ENCODE measurements around the gene LRTM2.

Gene LRTM2

DNA sequence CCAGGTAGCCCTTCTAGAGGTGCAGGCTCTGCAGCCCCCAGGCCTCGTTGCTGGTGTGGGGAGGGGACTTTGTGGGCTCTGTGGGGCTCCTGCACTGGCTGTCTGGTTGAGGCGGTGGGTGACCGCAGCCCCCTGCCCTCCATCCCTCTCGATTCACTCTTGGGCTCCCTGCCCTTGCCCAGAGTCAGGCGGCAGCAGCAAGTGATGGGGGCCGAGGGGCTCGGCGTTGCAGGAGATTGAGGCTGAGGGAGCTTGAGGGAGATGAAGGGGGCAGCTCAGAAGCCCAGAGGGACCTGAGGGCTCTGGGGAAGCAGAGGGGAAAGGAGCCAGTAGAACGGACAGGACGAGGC, 9.5 kb upstream of the LRTM2 start:
- Histone ChIP-seq H3K4me3 (ENCODE audit: severe bottlenecking) (no peak overlapping the region), H3K36me3 (ENCODE audit: low read depth) (no peaks in the 10 kb centered on the region), H3K4me1 (ENCODE audit: insufficient read depth, poor library complexity, severe bottlenecking) (no peaks in the 10 kb centered on the region), H3K27ac (ENCODE audit: poor library complexity, severe bottlenecking) (no peak overlapping the region), H3K9me3 (ENCODE audit: severe bottlenecking) (no peaks in the 10 kb centered on the region), H3K27me3 (ENCODE audit: insufficient read depth, poor library complexity, severe bottlenecking) (peaks cover 16% of the 10 kb centered on the region)
- DNase-seq (ENCODE audit: low spot score) (no peak), ATAC-seq (ENCODE audit: low read depth) (no peak)
- TF ChIP-seq, protein P1, sequence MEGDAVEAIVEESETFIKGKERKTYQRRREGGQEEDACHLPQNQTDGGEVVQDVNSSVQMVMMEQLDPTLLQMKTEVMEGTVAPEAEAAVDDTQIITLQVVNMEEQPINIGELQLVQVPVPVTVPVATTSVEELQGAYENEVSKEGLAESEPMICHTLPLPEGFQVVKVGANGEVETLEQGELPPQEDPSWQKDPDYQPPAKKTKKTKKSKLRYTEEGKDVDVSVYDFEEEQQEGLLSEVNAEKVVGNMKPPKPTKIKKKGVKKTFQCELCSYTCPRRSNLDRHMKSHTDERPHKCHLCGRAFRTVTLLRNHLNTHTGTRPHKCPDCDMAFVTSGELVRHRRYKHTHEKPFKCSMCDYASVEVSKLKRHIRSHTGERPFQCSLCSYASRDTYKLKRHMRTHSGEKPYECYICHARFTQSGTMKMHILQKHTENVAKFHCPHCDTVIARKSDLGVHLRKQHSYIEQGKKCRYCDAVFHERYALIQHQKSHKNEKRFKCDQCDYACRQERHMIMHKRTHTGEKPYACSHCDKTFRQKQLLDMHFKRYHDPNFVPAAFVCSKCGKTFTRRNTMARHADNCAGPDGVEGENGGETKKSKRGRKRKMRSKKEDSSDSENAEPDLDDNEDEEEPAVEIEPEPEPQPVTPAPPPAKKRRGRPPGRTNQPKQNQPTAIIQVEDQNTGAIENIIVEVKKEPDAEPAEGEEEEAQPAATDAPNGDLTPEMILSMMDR (IDR thresholded peaks at IDR 0.05; ENCODE audit: poor library complexity, severe bottlenecking): no peak

DNA sequence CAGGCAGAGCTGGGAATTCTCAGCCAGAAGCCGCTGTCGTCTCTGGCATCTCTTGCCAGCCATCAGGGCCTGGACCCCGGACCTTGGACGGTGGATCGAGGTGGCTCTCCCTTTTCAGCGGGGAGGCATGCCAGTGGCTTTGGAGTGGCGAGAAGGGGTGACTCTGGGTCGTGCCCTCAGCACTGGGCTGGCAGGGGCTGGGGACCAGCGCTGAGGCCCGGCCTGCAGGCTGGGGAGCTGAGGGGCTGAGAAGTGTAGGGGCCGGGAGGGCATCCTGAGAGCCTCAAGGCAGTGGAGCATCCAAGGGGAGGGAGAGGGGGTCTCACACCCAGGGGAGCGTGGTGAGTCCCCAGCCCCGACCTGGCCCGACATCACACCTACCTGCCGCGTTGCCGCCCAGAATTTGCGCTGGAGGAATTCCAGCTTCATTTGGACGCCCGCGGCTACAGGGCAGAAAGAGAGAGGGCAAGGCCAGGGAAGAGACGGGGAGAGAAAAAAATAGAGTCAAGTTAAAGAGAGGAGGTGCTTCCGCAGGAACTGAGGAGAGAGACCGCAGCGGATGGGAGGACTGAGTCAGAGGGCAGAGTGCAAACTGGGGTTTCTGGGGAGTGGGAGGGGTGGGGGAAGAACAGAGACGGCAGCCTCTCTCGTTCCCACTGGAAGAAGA, 9.0 kb upstream of the LRTM2 start:
- H3K27ac ChIP-seq (ENCODE audit: poor library complexity, severe bottlenecking): no peak overlapping the region
- TF ChIP-seq, protein P1 (IDR thresholded peaks at IDR 0.05; ENCODE audit: poor library complexity, severe bottlenecking): no peak
- H3K4me1 ChIP-seq (ENCODE audit: insufficient read depth, poor library complexity, severe bottlenecking): no peaks in the 10 kb centered on the region
- no peak for ATAC-seq (ENCODE audit: low read depth)
- H3K36me3 ChIP-seq (ENCODE audit: low read depth): no peaks in the 10 kb centered on the region
- H3K4me3 ChIP-seq (ENCODE audit: severe bottlenecking): no peak overlapping the region
- DNase-seq (ENCODE audit: low spot score): no peak
- peaks cover 21% of the 10 kb centered on the region for H3K27me3 ChIP-seq (ENCODE audit: insufficient read depth, poor library complexity, severe bottlenecking)
- H3K9me3 ChIP-seq (ENCODE audit: severe bottlenecking): no peaks in the 10 kb centered on the region

DNA sequence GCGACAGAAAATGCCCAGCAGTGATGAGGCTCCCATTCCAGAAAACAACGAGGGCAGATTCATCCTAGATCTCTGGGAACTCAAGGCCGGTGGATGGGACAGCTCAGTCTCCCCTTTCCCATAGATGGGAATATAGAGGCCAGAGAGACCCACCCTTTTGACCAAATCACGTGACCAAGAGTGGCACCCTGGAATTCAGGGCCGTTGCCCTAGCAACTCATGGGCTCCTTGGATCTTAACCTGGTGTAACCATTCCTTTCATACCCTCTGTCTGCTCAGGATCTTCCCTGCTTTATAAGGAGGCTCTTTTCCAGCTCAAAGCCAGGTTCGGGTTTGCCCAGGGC, 8.4 kb upstream of the LRTM2 start:
- Histone ChIP-seq H3K36me3 (ENCODE audit: low read depth) (no peaks in the 10 kb centered on the region), H3K27me3 (ENCODE audit: insufficient read depth, poor library complexity, severe bottlenecking) (peaks cover 24% of the 10 kb centered on the region), H3K4me3 (ENCODE audit: severe bottlenecking) (no peak overlapping the region), H3K27ac (ENCODE audit: poor library complexity, severe bottlenecking) (no peak overlapping the region), H3K4me1 (ENCODE audit: insufficient read depth, poor library complexity, severe bottlenecking) (no peaks in the 10 kb centered on the region), H3K9me3 (ENCODE audit: severe bottlenecking) (no peaks in the 10 kb centered on the region)
- DNase-seq (ENCODE audit: low spot score) (no peak), ATAC-seq (ENCODE audit: low read depth) (no peak)
- TF ChIP-seq, protein P1 (IDR thresholded peaks at IDR 0.05; ENCODE audit: poor library complexity, severe bottlenecking): no peak

DNA sequence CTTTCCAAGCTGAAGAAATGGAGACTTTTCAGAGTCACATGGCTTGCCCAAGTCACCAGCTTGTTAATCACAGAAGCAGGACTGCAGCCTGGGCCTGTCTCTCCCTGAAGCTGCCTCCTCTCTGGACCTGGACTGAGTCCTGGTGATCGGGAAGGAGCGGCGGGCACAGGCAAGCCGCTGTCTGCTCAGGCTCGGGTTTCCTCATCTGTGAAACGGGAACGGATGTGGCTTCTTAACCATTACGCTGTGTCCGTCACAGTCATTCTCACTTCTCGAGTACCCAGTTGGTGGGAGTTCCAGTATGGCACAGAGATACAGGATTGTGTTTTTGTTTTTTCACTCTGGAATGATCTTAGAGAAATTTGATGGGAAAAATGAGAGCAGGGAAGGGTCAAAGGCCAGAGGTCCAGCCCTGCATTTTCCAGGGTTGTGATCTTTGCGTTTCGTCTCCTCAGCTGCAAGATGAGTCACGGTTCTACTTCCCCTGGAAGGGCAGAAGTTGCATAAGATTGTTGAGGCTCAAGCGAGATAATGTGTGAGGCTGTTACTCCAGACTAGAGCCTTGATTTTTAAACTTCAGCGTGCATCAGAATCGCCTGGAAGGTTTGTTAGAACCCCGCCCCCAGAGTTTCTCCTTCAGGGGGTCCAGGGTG, 7.6 kb upstream of the LRTM2 start:
- Histone ChIP-seq H3K4me1 (ENCODE audit: insufficient read depth, poor library complexity, severe bottlenecking) (no peaks in the 10 kb centered on the region), H3K4me3 (ENCODE audit: severe bottlenecking) (no peak overlapping the region), H3K9me3 (ENCODE audit: severe bottlenecking) (no peaks in the 10 kb centered on the region), H3K27me3 (ENCODE audit: insufficient read depth, poor library complexity, severe bottlenecking) (peaks cover 24% of the 10 kb centered on the region), H3K36me3 (ENCODE audit: low read depth) (no peaks in the 10 kb centered on the region), H3K27ac (ENCODE audit: poor library complexity, severe bottlenecking) (no peak overlapping the region)
- DNase-seq (ENCODE audit: low spot score) (no peak), ATAC-seq (ENCODE audit: low read depth) (peak; percentile 49; the same call in 2 of the 3 replicates)
- TF ChIP-seq, protein P1 (IDR thresholded peaks at IDR 0.05; ENCODE audit: poor library complexity, severe bottlenecking): no peak

DNA sequence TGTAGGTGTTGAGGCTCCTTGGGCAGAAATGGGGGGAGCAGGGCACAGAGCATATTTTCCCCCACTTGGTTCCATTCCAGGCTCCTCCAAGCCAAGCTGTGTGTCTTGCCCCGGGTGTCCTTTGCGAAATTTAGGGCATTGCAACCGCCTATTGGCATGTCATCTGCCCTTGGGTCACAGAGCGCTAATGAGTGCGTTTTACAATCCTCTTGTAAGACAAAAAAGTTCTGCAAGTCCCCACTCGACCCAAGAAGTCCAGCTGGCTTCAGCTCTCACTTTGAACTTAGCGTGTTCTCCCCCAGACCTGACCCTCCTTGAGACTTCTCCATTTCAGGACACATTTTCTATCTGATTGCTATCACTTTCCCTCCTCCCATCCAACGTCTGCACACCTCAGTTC, 6.1 kb upstream of the LRTM2 start:
- ATAC-seq (ENCODE audit: low read depth): no peak

More for the DNA sequence above, 6.1 kb upstream of the LRTM2 start:
- DNase-seq (ENCODE audit: low spot score): no peak
- Histone ChIP-seq H3K9me3 (ENCODE audit: severe bottlenecking) (no peaks in the 10 kb centered on the region), H3K4me3 (ENCODE audit: severe bottlenecking) (no peak overlapping the region), H3K36me3 (ENCODE audit: low read depth) (no peaks in the 10 kb centered on the region), H3K4me1 (ENCODE audit: insufficient read depth, poor library complexity, severe bottlenecking) (no peaks in the 10 kb centered on the region), H3K27ac (ENCODE audit: poor library complexity, severe bottlenecking) (no peak overlapping the region), H3K27me3 (ENCODE audit: insufficient read depth, poor library complexity, severe bottlenecking) (peaks cover 28% of the 10 kb centered on the region)
- TF ChIP-seq, protein P1 (IDR thresholded peaks at IDR 0.05; ENCODE audit: poor library complexity, severe bottlenecking): no peak

Measured in RWPE2 (cell line).